A549 treated with CpdA at 1 μM for 4 hours (cell line): ENCODE data around the gene RAPGEF3. TPM values are rescaled to one million over a fixed set of nuclear protein-coding genes. Genes with fewer than 3 reads are reported as not detected.

ENCODE experiments used
- total RNA-seq: library from RNA; stranded (reverse); fragments of 200-300 nt; extraction: Qiagen RNA extraction; gene quantifications from 5 replicates; pipeline ENCODE4 v1.2.3, GENCODE V29; 2022; ENCODE audit warnings: low read depth

RAPGEF3 gene
- 0.57 to 0.94 TPM (median 0.72 TPM) in 5 replicates for total RNA-seq

GRCh38 chr12:47758834-47759690 is at the start of gene RAPGEF3:
RAPGEF3 (minus strand) TSS chr12:47758880; CDS start chr12:47758556, 324 bp downstream.

GRCh38 chr12:47773062-47773857 is 14.6 kb upstream of the RAPGEF3 start, which contains the start of gene SLC48A1:
SLC48A1 (plus strand) TSS chr12:47773238; CDS start chr12:47773305, 67 bp downstream.

GRCh38 chr12:47725091-47725772 is 33.4 kb downstream of the RAPGEF3 start, which contains the start of gene ENDOU:
ENDOU (minus strand) TSS chr12:47725490; CDS start chr12:47725413, 77 bp downstream.

GRCh38 chr12:47705566-47706425 is 52.9 kb downstream of the RAPGEF3 start, which contains the start of gene RPAP3:
RPAP3 (minus strand) TSS chr12:47706030; CDS start chr12:47702840, 3,190 bp downstream.

Other genes starting within 250 kb of the RAPGEF3 start
- gene RPAP3, start 52.9 kb downstream of the RAPGEF3 start, total RNA-seq: 40.8 to 58.1 TPM (median 41.6 TPM) in 5 replicates
- gene ENDOU, start 33.4 kb downstream of the RAPGEF3 start, total RNA-seq: not detected in 5 replicates
- 24.1 to 31.5 TPM (median 29.1 TPM) in 5 replicates for gene SLC48A1, start 14.4 kb upstream of the RAPGEF3 start, total RNA-seq
- gene HDAC7, start 61.0 kb upstream of the RAPGEF3 start, total RNA-seq: 37.1 to 53.2 TPM (median 44.8 TPM) in 5 replicates
- gene VDR, start 146.1 kb upstream of the RAPGEF3 start, total RNA-seq: 2.9 to 4.1 TPM (median 3.2 TPM) in 5 replicates
- 109 to 133 TPM (median 121 TPM) in 5 replicates for gene TMEM106C, start 204.7 kb upstream of the RAPGEF3 start, total RNA-seq
- 0.02 to 0.15 TPM (median 0.08 TPM) in 3 of 5 replicates, not detected in the others for gene COL2A1, start 245.6 kb upstream of the RAPGEF3 start, total RNA-seq